Stimulated activated CD8-positive, alpha-beta memory T cell treated with anti-CD3 and anti-CD28 coated beads, Interleukin-12 subunit alpha, Interleukin-12 subunit beta, amount 100 ng/mL, for 24 hours (primary cell): Measurements from ENCODE around the gene CLDN24.
"Not testable (repeated sequence)": the region's sequence is repeated elsewhere in the genome, so short reads cannot be mapped to it uniquely, and the experiment has no call there.

Experiments used
- DNase-seq: peaks from one replicate; pipeline ENCODE4 v3.0.0-alpha.2; 2020; ENCODE audit errors: extremely low read depth

CLDN24 gene

DNA sequence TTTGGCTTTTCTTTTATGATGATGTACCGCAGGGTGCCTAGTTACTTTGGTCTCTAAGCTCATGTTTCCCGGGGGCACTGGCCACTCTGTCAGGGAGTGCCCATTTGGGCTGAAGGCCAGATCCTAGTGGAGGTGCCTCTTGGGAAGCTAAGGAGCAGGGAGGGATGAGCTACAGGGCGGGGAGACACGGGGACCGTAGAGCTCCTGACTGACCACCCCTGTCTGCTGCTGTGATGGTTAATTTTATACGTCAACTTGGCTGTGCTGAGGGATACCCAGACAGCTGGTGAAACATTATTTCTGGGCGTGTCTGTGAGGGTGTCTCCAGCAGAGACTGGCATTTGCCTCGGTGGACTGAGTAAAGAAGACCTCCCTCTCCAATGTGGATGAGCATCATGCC lies 24.9 kb upstream of the CLDN24 start:
- DNase-seq = no peak

- DNase-seq = no peak
Measured at GRCh38 chr4:183345261-183345660, 23.0 kb upstream of the CLDN24 start.

DNA sequence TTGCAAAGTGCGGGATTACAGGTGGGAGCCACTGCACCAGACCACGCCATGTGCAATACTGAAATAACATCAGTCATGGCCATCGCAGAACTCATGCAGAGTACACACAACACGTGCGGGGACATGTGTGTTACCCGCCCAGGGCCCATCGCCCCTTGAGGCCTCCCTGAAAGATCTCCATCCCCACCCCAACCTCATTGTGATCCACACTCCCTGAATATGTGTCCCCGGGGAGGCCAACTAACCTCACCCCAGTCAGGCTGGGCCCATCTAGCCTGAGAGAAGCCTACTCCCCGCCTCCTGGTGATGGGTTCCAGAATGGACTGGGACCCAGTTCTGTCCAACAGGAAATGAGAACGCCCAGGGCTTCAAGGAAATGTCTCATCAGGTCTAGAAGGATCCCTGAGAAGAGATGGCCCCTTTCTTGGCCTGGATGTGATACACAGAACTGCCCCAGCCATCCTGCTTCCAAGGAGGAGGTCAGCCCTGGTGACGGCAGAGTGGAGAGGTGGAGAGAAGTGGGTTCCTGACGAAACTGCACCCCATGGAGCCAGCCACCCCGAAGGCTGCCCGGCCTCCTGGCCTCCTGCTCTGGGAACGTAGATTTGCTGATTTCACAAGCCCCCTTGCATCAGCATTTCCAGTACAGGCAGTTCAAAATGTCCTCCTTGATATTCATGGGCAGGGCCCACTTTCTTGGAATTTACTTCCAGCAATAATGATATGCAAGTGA lies 22.5 kb upstream of the CLDN24 start:
- no peak for DNase-seq

DNA sequence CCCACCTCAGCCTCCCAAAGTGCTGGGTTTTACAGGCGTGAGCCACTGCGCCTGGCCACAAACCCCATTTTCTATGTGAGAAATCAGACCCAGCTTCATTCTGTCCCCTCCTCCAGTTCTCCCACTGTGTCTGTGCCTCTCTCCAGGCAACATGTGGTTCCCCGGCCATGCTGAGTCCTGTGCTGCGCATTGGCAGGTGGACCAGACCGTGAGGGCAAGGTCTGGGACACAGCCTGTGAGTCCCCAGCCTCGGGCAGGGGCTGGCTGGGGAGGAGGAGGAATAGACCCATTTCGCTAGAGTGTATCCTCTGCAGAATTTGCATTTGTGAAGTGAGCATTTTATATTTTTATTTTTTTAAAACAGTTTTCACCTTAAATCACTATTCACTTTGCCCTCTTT lies 21.5 kb upstream of the CLDN24 start:
- no peak for DNase-seq

DNA sequence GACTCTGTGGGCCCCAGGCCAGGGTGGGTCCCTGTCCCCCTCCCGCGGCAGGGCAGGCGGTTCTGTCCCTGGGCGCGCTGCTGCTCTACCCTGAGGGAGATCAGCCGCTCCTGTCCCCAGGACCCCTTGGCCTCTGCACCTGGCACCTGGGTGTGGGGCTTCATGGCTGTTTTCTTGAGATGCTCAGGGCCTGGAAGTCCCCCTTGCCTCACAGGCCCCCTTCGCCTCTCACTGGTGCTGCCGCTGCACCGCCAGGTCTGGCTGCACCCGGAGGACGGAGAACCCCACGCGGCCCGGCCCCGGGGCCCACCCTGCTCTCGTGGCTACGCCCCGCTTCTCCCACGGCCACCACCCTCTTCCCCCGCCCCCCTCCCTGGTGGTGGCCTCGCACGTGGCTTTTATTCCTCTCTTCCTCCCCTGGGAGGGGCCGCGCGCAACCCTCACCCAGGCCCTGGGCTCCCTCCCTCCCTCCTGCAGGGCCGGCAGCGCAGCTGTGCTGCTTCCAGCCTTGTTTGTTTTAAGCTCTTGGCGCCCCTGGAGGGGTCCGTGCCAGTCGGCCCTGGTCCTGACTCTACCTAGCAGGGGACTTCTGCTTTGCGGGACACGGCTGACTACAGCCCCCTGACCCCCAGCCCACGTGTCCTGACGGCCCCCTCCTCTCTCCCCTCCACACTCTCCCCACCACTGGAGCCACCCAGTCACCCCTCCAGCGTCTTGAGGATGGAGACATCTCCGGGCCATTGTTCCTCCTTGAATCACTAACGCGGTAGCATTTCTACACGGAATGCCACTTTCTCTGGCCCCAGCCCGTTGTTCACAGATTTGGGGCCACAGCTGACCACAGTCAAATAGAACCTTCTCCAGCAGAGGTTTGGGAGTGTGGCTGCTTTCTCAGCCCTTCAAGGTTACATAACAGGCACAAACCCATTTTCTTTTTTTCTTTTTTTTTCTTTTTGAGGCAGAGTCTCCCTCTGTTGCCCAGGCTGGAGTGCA lies 20.6 kb upstream of the CLDN24 start:
- no peak for DNase-seq

DNA sequence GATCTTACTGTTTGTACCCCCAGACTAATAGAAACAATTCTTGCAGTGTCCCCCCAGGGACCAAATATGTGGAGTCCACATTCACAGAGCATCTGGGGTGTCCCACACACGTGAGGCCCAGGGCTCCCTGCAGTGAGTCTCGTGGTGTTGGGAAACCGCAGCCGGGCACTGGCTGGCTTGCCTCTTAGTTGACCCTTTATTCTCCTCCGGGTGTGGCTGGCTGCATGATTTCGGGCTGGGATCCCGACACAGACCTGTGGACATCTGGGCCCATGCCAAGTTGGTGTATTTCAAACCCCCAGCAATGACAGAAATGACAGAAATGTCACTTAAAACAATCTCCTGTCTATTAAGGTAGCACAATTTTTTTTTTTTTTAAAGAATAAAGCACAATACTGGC lies 15.6 kb upstream of the CLDN24 start:
- no peak for DNase-seq

DNA sequence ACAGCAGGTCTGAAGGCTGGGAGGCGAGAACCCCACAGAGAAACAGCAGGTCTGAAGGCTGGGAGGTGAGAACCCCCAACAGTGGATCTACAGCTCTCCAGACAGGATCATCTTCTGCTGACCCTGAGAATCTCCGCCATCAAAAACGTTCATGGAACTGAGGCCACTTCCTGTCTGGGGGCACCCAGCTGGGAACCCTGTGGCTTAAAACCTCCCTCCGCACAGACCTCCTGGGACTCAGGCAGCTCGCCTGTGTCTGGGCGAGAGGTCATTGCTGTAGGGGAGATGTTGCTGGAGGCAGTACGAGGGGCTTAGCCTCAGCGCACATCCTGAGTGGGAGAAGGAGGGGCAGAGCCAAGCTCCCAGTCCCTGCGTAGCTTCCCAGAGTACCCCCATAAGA lies 15.1 kb upstream of the CLDN24 start:
- no peak for DNase-seq

DNA sequence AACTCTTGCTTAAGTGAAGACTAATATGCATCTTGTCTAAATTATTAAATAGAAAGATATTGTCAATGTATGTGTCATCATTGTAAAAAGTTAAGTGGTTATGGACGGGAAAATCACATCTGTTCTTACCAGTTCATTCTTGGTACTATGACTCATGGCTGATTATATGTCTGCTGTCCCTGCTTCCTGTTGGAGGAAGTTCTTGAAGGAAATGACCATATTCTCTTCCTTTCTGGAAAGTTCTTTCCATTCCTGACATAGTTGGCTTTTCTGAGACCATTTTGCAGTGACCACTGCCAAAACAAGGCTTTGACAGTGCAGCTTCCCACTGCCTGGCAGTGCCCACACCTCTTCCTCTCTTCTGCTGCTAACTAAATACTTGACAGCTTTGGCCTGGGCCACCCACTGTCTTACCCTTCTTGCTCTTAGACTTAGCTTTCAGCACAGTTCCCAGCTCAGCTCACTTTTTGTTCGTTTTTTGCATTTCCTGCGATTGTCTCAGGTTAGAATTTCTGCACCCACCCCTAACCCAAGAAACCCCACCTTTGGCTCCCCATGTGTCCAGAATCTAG lies 13.2 kb upstream of the CLDN24 start:
- DNase-seq = no peak

GRCh38 chr4:183333983-183334382 lies 11.8 kb upstream of the CLDN24 start:
- no peak for DNase-seq

DNA sequence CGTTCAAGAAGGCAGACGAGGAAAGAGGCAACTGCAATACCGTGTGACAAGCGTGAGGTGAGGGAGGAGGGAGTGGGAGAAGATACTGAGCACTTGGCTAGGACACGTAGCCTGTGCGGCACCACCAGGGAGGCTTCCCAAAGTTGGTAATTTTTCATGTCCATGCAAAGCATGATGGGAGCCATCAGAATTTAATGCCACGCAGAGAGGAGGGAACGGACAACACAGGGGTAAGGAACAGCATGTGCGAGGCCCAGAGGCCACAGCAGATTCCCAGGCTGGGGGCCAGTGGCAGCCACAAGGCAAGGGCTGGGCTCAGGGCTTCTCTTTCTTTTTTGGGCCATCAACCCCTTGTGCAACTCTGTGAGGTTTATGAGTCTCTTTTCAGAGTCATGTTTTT lies 11.0 kb upstream of the CLDN24 start:
- DNase-seq = no peak

- DNase-seq = no peak
Measured at GRCh38 chr4:183332447-183332846, 10.2 kb upstream of the CLDN24 start.

- no peak for DNase-seq
Measured at GRCh38 chr4:183330841-183331240, 8.6 kb upstream of the CLDN24 start.

- no peak for DNase-seq
Measured at GRCh38 chr4:183329954-183330742, 7.9 kb upstream of the CLDN24 start.

DNA sequence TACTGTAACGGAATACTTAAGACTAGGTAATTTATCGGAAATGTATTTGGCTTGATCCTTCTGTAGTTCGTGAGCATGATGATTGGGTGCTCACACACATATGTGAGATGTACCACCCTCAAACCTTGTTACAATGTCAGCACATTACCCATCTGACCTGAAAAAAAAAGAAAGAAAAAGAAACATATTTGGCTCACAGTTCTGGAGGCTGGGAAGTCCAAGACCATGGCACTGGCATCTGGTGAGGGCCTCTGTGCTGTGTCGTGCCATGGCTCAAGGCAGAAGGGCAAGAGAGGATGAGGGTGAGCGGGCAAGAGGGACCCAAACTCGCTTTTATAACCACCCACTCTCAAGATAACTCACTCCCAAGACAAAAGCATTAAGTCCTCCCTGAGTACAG lies 7.0 kb upstream of the CLDN24 start:
- DNase-seq = no peak

- no peak for DNase-seq
Measured at GRCh38 chr4:183328832-183329231, 6.6 kb upstream of the CLDN24 start.

GRCh38 chr4:183327827-183328226 lies 5.6 kb upstream of the CLDN24 start:
- no peak for DNase-seq

- DNase-seq = no peak
Measured at GRCh38 chr4:183326853-183327252, 4.6 kb upstream of the CLDN24 start.

GRCh38 chr4:183326387-183326786 lies 4.2 kb upstream of the CLDN24 start:
- not testable (repeated sequence) for DNase-seq

- DNase-seq = no peak
Measured at GRCh38 chr4:183324619-183325018, 2.4 kb upstream of the CLDN24 start.

DNA sequence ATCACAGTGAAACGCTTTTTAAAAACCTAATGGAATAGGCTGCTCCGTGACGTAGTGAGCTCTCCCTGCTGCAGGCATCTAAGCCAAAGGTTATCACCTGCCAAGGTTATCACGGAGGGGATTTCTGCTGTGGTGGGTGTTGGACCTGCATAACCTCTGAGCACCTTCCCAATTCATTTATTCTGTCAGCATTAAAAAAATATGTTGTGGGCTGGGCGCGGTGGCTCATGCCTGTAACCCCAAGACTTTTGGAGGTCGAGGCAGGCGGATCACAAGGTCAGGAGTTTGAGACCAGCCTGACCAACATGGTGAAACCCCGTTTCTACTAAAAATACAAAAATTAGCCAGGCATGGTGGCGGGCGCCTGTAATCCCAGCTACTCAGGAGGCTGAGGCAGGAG lies 1.8 kb upstream of the CLDN24 start:
- DNase-seq = not testable (repeated sequence)

DNA sequence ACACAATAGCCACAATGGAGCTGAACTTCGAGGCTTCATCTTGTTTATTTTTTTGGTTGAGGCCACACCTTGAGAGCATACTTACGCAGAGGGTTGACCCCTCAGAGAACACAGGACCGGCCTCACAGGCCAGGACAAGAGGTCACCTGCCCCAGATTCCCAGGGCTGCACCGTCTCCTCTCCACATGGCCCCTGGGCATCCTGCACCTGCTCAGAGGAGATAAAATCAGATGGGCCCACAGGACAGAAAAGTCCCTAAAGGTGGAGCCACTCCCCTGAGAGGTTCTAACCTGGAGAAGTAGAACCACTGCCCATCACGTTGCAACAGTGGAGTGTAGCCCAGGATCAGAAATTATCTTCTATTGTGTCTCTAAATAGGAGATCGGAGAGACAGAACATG lies 1.1 kb upstream of the CLDN24 start:
- no peak for DNase-seq

DNA sequence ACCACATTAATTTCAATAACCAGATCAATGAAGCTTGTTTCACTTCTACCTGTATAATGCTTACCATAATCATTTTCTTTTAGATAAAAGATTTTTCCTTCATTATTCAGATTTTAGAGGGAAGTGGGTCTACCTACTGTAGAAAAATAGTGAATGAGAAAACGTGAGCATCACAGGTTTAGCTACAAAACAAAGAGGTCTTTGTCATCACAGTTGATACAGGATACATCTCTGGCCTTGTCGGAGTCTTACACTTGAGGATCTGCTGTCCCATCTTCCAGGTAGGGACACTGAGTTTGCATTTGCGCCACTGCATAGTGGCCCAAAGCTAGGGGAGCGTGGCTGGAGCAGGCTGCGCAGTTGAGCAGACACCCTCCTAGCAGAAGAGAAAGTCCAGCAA lies 710 bp downstream of the CLDN24 start:
- no peak for DNase-seq
